ENCODE results near the gene ZNHIT3.
A peak's percentile ranks its signal among the peaks of the same experiment; 100 is the strongest.

Gene ZNHIT3

GRCh38 chr17:36512641-36513040, 26.2 kb downstream of the ZNHIT3 start:
- Histone ChIP-seq H3K36me3 (ENCODE audit: insufficient read depth, low read length) (peaks cover 33% of the 10 kb centered on the region), H3K4me1 (ENCODE audit: insufficient read depth, low read length) (no peaks in the 10 kb centered on the region), H3K9ac (ENCODE audit: low read depth, low read length) (no peak overlapping the region), H3K9me3 (ENCODE audit: control insufficient read depth, insufficient read depth, low read length) (no peaks in the 10 kb centered on the region)

GRCh38 chr17:36514856-36515255, 28.4 kb downstream of the ZNHIT3 start:
- peaks cover 29% of the 10 kb centered on the region for H3K36me3 ChIP-seq (ENCODE audit: insufficient read depth, low read length)
- H3K4me1 ChIP-seq (ENCODE audit: insufficient read depth, low read length): no peaks in the 10 kb centered on the region
- no peaks in the 10 kb centered on the region for H3K9me3 ChIP-seq (ENCODE audit: control insufficient read depth, insufficient read depth, low read length)
- H3K9ac ChIP-seq (ENCODE audit: low read depth, low read length): no peak overlapping the region

GRCh38 chr17:36515837-36516236, 29.4 kb downstream of the ZNHIT3 start:
- Histone ChIP-seq H3K9ac (ENCODE audit: low read depth, low read length) (no peak overlapping the region), H3K9me3 (ENCODE audit: control insufficient read depth, insufficient read depth, low read length) (no peaks in the 10 kb centered on the region), H3K36me3 (ENCODE audit: insufficient read depth, low read length) (peaks cover 21% of the 10 kb centered on the region), H3K4me1 (ENCODE audit: insufficient read depth, low read length) (no peaks in the 10 kb centered on the region)

- H3K36me3 ChIP-seq (ENCODE audit: insufficient read depth, low read length): peaks cover 33% of the 10 kb centered on the region
- H3K9ac ChIP-seq (ENCODE audit: low read depth, low read length): no peak overlapping the region
- H3K9me3 ChIP-seq (ENCODE audit: control insufficient read depth, insufficient read depth, low read length): no peaks in the 10 kb centered on the region
- no peaks in the 10 kb centered on the region for H3K4me1 ChIP-seq (ENCODE audit: insufficient read depth, low read length)
Measured at GRCh38 chr17:36523113-36523512, 36.6 kb downstream of the ZNHIT3 start.

- Histone ChIP-seq H3K9ac (ENCODE audit: low read depth, low read length) (no peak overlapping the region), H3K4me1 (ENCODE audit: insufficient read depth, low read length) (no peaks in the 10 kb centered on the region), H3K36me3 (ENCODE audit: insufficient read depth, low read length) (peaks cover 36% of the 10 kb centered on the region)
Measured at GRCh38 chr17:36524428-36524876, 38.0 kb downstream of the ZNHIT3 start.

GRCh38 chr17:36525113-36525512, 38.6 kb downstream of the ZNHIT3 start:
- no peaks in the 10 kb centered on the region for H3K9me3 ChIP-seq (ENCODE audit: control insufficient read depth, insufficient read depth, low read length)
- no peaks in the 10 kb centered on the region for H3K4me1 ChIP-seq (ENCODE audit: insufficient read depth, low read length)
- peaks cover 36% of the 10 kb centered on the region for H3K36me3 ChIP-seq (ENCODE audit: insufficient read depth, low read length)
- no peak overlapping the region for H3K9ac ChIP-seq (ENCODE audit: low read depth, low read length)

More at GRCh38 chr17:36524428-36524876, 38.0 kb downstream of the ZNHIT3 start:
- H3K9me3 ChIP-seq (ENCODE audit: control insufficient read depth, insufficient read depth, low read length): no peaks in the 10 kb centered on the region

- H3K9me3 ChIP-seq (ENCODE audit: control insufficient read depth, insufficient read depth, low read length): no peaks in the 10 kb centered on the region
- H3K4me1 ChIP-seq (ENCODE audit: insufficient read depth, low read length): no peaks in the 10 kb centered on the region
- no peak overlapping the region for H3K9ac ChIP-seq (ENCODE audit: low read depth, low read length)
- H3K36me3 ChIP-seq (ENCODE audit: insufficient read depth, low read length): peaks cover 36% of the 10 kb centered on the region
Measured at GRCh38 chr17:36525888-36526287, 39.4 kb downstream of the ZNHIT3 start.

- Histone ChIP-seq H3K4me1 (ENCODE audit: insufficient read depth, low read length) (no peaks in the 10 kb centered on the region), H3K36me3 (ENCODE audit: insufficient read depth, low read length) (peaks cover 49% of the 10 kb centered on the region), H3K9ac (ENCODE audit: low read depth, low read length) (no peak overlapping the region), H3K9me3 (ENCODE audit: control insufficient read depth, insufficient read depth, low read length) (no peaks in the 10 kb centered on the region)
Measured at GRCh38 chr17:36527621-36528250, 41.3 kb downstream of the ZNHIT3 start.

GRCh38 chr17:36529121-36529520, 42.6 kb downstream of the ZNHIT3 start:
- peaks cover 57% of the 10 kb centered on the region for H3K36me3 ChIP-seq (ENCODE audit: insufficient read depth, low read length)

GRCh38 chr17:36532435-36532975, 46.0 kb downstream of the ZNHIT3 start:
- Histone ChIP-seq H3K9ac (ENCODE audit: low read depth, low read length) (no peak overlapping the region), H3K4me1 (ENCODE audit: insufficient read depth, low read length) (no peaks in the 10 kb centered on the region), H3K9me3 (ENCODE audit: control insufficient read depth, insufficient read depth, low read length) (no peaks in the 10 kb centered on the region), H3K36me3 (ENCODE audit: insufficient read depth, low read length) (peaks cover 40% of the 10 kb centered on the region)

More at GRCh38 chr17:36529121-36529520, 42.6 kb downstream of the ZNHIT3 start:
- Histone ChIP-seq H3K9me3 (ENCODE audit: control insufficient read depth, insufficient read depth, low read length) (no peaks in the 10 kb centered on the region), H3K9ac (ENCODE audit: low read depth, low read length) (no peak overlapping the region), H3K4me1 (ENCODE audit: insufficient read depth, low read length) (no peaks in the 10 kb centered on the region)

GRCh38 chr17:36533935-36534839, 47.7 kb downstream of the ZNHIT3 start:
- no peaks in the 10 kb centered on the region for H3K9me3 ChIP-seq (ENCODE audit: control insufficient read depth, insufficient read depth, low read length)
- H3K36me3 ChIP-seq (ENCODE audit: insufficient read depth, low read length): peaks cover 35% of the 10 kb centered on the region
- no peaks in the 10 kb centered on the region for H3K4me1 ChIP-seq (ENCODE audit: insufficient read depth, low read length)
- peak overlapping the region; percentile 86 for H3K9ac ChIP-seq (ENCODE audit: low read depth, low read length)

GRCh38 chr17:36534840-36535668, 48.6 kb downstream of the ZNHIT3 start, which contains the start of the genes MYO19 and PIGW:
TSS of gene MYO19 (minus strand) at chr17:36534868. CDS start at chr17:36532538, 2,330 bp downstream.
TSS of gene PIGW (plus strand) at chr17:36534987. CDS start at chr17:36537102, 2,115 bp downstream.
- Histone ChIP-seq H3K36me3 (ENCODE audit: insufficient read depth, low read length) (peaks cover 35% of the 10 kb centered on the region), H3K4me1 (ENCODE audit: insufficient read depth, low read length) (no peaks in the 10 kb centered on the region), H3K9ac (ENCODE audit: low read depth, low read length) (peak within 1 kb of the TSS; percentile 86), H3K9me3 (ENCODE audit: control insufficient read depth, insufficient read depth, low read length) (no peaks in the 10 kb centered on the region)

GRCh38 chr17:36535669-36536081, 49.2 kb downstream of the ZNHIT3 start:
- Histone ChIP-seq H3K36me3 (ENCODE audit: insufficient read depth, low read length) (peaks cover 35% of the 10 kb centered on the region), H3K9ac (ENCODE audit: low read depth, low read length) (peak overlapping the region; percentile 86), H3K4me1 (ENCODE audit: insufficient read depth, low read length) (no peaks in the 10 kb centered on the region), H3K9me3 (ENCODE audit: control insufficient read depth, insufficient read depth, low read length) (no peaks in the 10 kb centered on the region)

GRCh38 chr17:36540696-36541095, 54.2 kb downstream of the ZNHIT3 start:
- Histone ChIP-seq H3K36me3 (ENCODE audit: insufficient read depth, low read length) (peaks cover 13% of the 10 kb centered on the region), H3K9me3 (ENCODE audit: control insufficient read depth, insufficient read depth, low read length) (no peaks in the 10 kb centered on the region)

More at GRCh38 chr17:36540696-36541095, 54.2 kb downstream of the ZNHIT3 start:
- H3K4me1 ChIP-seq (ENCODE audit: insufficient read depth, low read length): no peaks in the 10 kb centered on the region
- no peak overlapping the region for H3K9ac ChIP-seq (ENCODE audit: low read depth, low read length)
